MM.1S (cell line): Measurements from ENCODE around the gene POMT2.

Source experiments
- DNase-seq: peaks from one replicate; pipeline ENCODE4 v3.0.0-alpha.2; 2015
- H2AFZ ChIP-seq: fragments of 300-600 bp; sonication (generic); 2 replicates; pipeline ENCODE4 v1.6.0; 2016; ENCODE audit warnings: antibody characterized with exemption, low read length
- H3F3A ChIP-seq: fragments of 300-600 bp; sonication (generic); 2 replicates; pipeline ENCODE4 v1.6.1; 2016; ENCODE audit warnings: mild to moderate bottlenecking, antibody characterized with exemption, low read length, moderate library complexity, mixed read lengths; ENCODE audit not compliant: insufficient read depth
- H3K27ac ChIP-seq: fragments of 300-600 bp; sonication (generic); 2 replicates; pipeline ENCODE4 v1.5.1; 2016; ENCODE audit warnings: mild to moderate bottlenecking, low read length
- H3K27me3 ChIP-seq: fragments of 300-600 bp; sonication (generic); replicated peaks from 2 replicates; pipeline ENCODE4 v1.6.0; 2016; ENCODE audit warnings: low read length; ENCODE audit not compliant: insufficient read depth
- H3K36me3 ChIP-seq: fragments of 300-600 bp; sonication (generic); replicated peaks from 2 replicates; pipeline ENCODE4 v1.6.1; 2016; ENCODE audit warnings: mild to moderate bottlenecking, low read length, mixed read lengths; ENCODE audit not compliant: insufficient read depth
- H3K4me1 ChIP-seq: fragments of 300-600 bp; sonication (generic); 2 replicates; pipeline ENCODE4 v1.6.1; 2016; ENCODE audit warnings: low read length, mixed read lengths
- H3K4me2 ChIP-seq: fragments of 300-600 bp; sonication (generic); 2 replicates; pipeline ENCODE4 v1.6.0; 2016; ENCODE audit warnings: low read depth, low read length
- H3K4me3 ChIP-seq: fragments of 300-600 bp; sonication (generic); 2 replicates; pipeline ENCODE4 v1.5.1; 2016; ENCODE audit warnings: low read length, mixed read lengths
- H3K79me2 ChIP-seq: fragments of 300-600 bp; sonication (generic); 2 replicates; pipeline ENCODE4 v1.6.1; 2016; ENCODE audit warnings: mixed run types, low read length, mixed read lengths
- H3K9ac ChIP-seq: fragments of 300-600 bp; sonication (generic); 2 replicates; pipeline ENCODE4 v1.6.1; 2016; ENCODE audit warnings: low read length, mixed read lengths
- H3K9me2 ChIP-seq: fragments of 300-600 bp; sonication (generic); replicated peaks from 2 replicates; pipeline ENCODE4 v1.6.1; 2016; ENCODE audit warnings: mild to moderate bottlenecking, low read length, mixed read lengths; ENCODE audit not compliant: insufficient read depth
- H3K9me3 ChIP-seq: fragments of 300-600 bp; sonication (generic); replicated peaks from 2 replicates; pipeline ENCODE4 v1.6.1; 2016; ENCODE audit warnings: mild to moderate bottlenecking, low read length, mixed read lengths; ENCODE audit not compliant: insufficient read depth
- H4K20me1 ChIP-seq: fragments of 300-600 bp; sonication (generic); 2 replicates; pipeline ENCODE4 v1.6.1; 2016; ENCODE audit warnings: mild to moderate bottlenecking, low read length, moderate library complexity, mixed read lengths; ENCODE audit not compliant: insufficient read depth
- CTCF ChIP-seq: fragments of 300-600 bp; sonication (generic); IDR thresholded peaks from 2 replicates; pipeline ENCODE4 v1.5.1; 2016; ENCODE audit warnings: antibody characterized with exemption, low read length, mixed read lengths
- EZH2 ChIP-seq: fragments of 300-600 bp; sonication (generic); optimal IDR thresholded peaks from 2 replicates; pipeline ENCODE3; 2017; ENCODE audit warnings: low read depth, mild to moderate bottlenecking, antibody characterized with exemption, low read length, mixed read lengths
- EZH2phosphoT487 ChIP-seq: fragments of 300-600 bp; sonication (generic); IDR thresholded peaks from 2 replicates; pipeline ENCODE4 v1.6.1; 2018; ENCODE audit warnings: antibody characterized with exemption, low read length

POMT2 gene

GRCh38 chr14:77265561-77266335, 54.9 kb downstream of the POMT2 start:
- DNase-seq, result no peak
- TF ChIP-seq CTCF, result no peak
- Histone ChIP-seq H3K4me2 (no peak overlapping the region), H3F3A (no peaks in the 10 kb centered on the region), H3K79me2 (no peaks in the 10 kb centered on the region), H3K27ac (no peak overlapping the region), H3K36me3 (no peaks in the 10 kb centered on the region), H3K27me3 (no peaks in the 10 kb centered on the region; the same call in 1 of the 2 replicates), H3K9me2 (no peaks in the 10 kb centered on the region), H3K9ac (no peak overlapping the region), H3K4me3 (no peak overlapping the region), H2AFZ (no peak overlapping the region), H3K9me3 (no peaks in the 10 kb centered on the region), H3K4me1 (no peaks in the 10 kb centered on the region), H4K20me1 (no peaks in the 10 kb centered on the region)

GRCh38 chr14:77265187-77265515, 55.5 kb downstream of the POMT2 start:
- H3K27me3 ChIP-seq, result no peaks in the 10 kb centered on the region; the same call in 1 of the 2 replicates
- H3K9ac ChIP-seq, result no peak overlapping the region
- H3K4me2 ChIP-seq, result no peak overlapping the region

GRCh38 chr14:77264466-77265186, 56.1 kb downstream of the POMT2 start:
- no peak overlapping the region for H2AFZ ChIP-seq
- no peaks in the 10 kb centered on the region for H3K9me2 ChIP-seq
- H3K79me2 ChIP-seq, result no peaks in the 10 kb centered on the region
- no peaks in the 10 kb centered on the region for H3K27me3 ChIP-seq
- H3K36me3 ChIP-seq, result no peaks in the 10 kb centered on the region
- H3K4me1 ChIP-seq, result no peaks in the 10 kb centered on the region
- H3F3A ChIP-seq, result no peaks in the 10 kb centered on the region
- no peak overlapping the region for H3K9ac ChIP-seq
- no peaks in the 10 kb centered on the region for H4K20me1 ChIP-seq
- no peak for DNase-seq
- TF ChIP-seq EZH2phosphoT487 (no peak), CTCF (no peak), EZH2 (no peak)
- no peaks in the 10 kb centered on the region for H3K9me3 ChIP-seq
- no peak overlapping the region for H3K4me2 ChIP-seq
- H3K27ac ChIP-seq, result no peak overlapping the region
- no peak overlapping the region for H3K4me3 ChIP-seq

More at GRCh38 chr14:77265187-77265515, 55.5 kb downstream of the POMT2 start:
- no peaks in the 10 kb centered on the region for H3K9me2 ChIP-seq
- H3K4me1 ChIP-seq, result no peaks in the 10 kb centered on the region
- no peak overlapping the region for H3K4me3 ChIP-seq
- H2AFZ ChIP-seq, result no peak overlapping the region
- H3K9me3 ChIP-seq, result no peaks in the 10 kb centered on the region
- H4K20me1 ChIP-seq, result no peaks in the 10 kb centered on the region
- H3K79me2 ChIP-seq, result no peaks in the 10 kb centered on the region
- no peak for DNase-seq
- H3K36me3 ChIP-seq, result no peaks in the 10 kb centered on the region
- TF ChIP-seq EZH2, result no peak
- TF ChIP-seq EZH2phosphoT487, result no peak
- no peak for TF ChIP-seq CTCF
- H3F3A ChIP-seq, result no peaks in the 10 kb centered on the region
- no peak overlapping the region for H3K27ac ChIP-seq
